ENCODE data around the gene GPHN.

The GPHN gene

GRCh38 chr14:67068251-67068650, 560.3 kb downstream of the GPHN start:
- peak; percentile 44 for DNase-seq

- no peak for DNase-seq
Measured at GRCh38 chr14:67071506-67071905, 563.6 kb downstream of the GPHN start.

- no peak for DNase-seq
Measured at GRCh38 chr14:67077921-67078320, 570.0 kb downstream of the GPHN start.

GRCh38 chr14:67079846-67080245, 571.9 kb downstream of the GPHN start:
- DNase-seq = no peak

GRCh38 chr14:67108230-67108629, 600.3 kb downstream of the GPHN start:
- no peak for DNase-seq

GRCh38 chr14:67111022-67111421, 603.1 kb downstream of the GPHN start:
- DNase-seq = no peak

- DNase-seq = no peak
Measured at GRCh38 chr14:67112344-67112743, 604.4 kb downstream of the GPHN start.

GRCh38 chr14:67127174-67127573, 619.2 kb downstream of the GPHN start:
- no peak for DNase-seq

- no peak for DNase-seq
Measured at GRCh38 chr14:67129768-67130167, 621.8 kb downstream of the GPHN start.

- DNase-seq = no peak
Measured at GRCh38 chr14:67131691-67132090, 623.7 kb downstream of the GPHN start.

- DNase-seq = no peak
Measured at GRCh38 chr14:67133144-67133543, 625.2 kb downstream of the GPHN start.

- no peak for DNase-seq
Measured at GRCh38 chr14:67133595-67134441, 625.9 kb downstream of the GPHN start.

- DNase-seq = peak; percentile 14
Measured at GRCh38 chr14:67137744-67138371, 629.9 kb downstream of the GPHN start.

- no peak for DNase-seq
Measured at GRCh38 chr14:67140556-67140955, 632.6 kb downstream of the GPHN start.

- DNase-seq = no peak
Measured at GRCh38 chr14:67141146-67141900, 633.4 kb downstream of the GPHN start.

GRCh38 chr14:67151082-67151666, 643.2 kb downstream of the GPHN start:
- peak; percentile 2 for DNase-seq

- DNase-seq = no peak
Measured at GRCh38 chr14:67158566-67158965, 650.6 kb downstream of the GPHN start.

- no peak for DNase-seq
Measured at GRCh38 chr14:67162385-67162784, 654.4 kb downstream of the GPHN start.

- peak; percentile 38 for DNase-seq
Measured at GRCh38 chr14:67166450-67166853, 658.5 kb downstream of the GPHN start.

GRCh38 chr14:67167420-67168109, 659.6 kb downstream of the GPHN start:
- peak; percentile 13 for DNase-seq

GRCh38 chr14:67168110-67168441, 660.1 kb downstream of the GPHN start:
- no peak for DNase-seq

- DNase-seq = no peak
Measured at GRCh38 chr14:67170660-67171059, 662.7 kb downstream of the GPHN start.

- no peak for DNase-seq
Measured at GRCh38 chr14:67172056-67172455, 664.1 kb downstream of the GPHN start.
